Activated effector memory CD4-positive, alpha-beta T cell treated with anti-CD3 and anti-CD28 coated beads, Interleukin-2, amount 50 U/mL, for 16 hours (primary cell): Measurements from ENCODE around the gene SLC28A3.

Experiments
- DNase-seq: peaks from one replicate; pipeline ENCODE4 v3.0.0-alpha.2; 2020

The SLC28A3 gene

GRCh38 chr9:84230355-84231145 lies 110.0 kb downstream of the SLC28A3 start:
- DNase-seq, result no peak

- no peak for DNase-seq
Measured at GRCh38 chr9:84229191-84229590, 111.4 kb downstream of the SLC28A3 start.

GRCh38 chr9:84228130-84228720 lies 112.3 kb downstream of the SLC28A3 start:
- DNase-seq, result no peak

- no peak for DNase-seq
Measured at GRCh38 chr9:84226126-84226525, 114.4 kb downstream of the SLC28A3 start.
